ENCODE data around the gene SDF2.

The SDF2 gene

DNA sequence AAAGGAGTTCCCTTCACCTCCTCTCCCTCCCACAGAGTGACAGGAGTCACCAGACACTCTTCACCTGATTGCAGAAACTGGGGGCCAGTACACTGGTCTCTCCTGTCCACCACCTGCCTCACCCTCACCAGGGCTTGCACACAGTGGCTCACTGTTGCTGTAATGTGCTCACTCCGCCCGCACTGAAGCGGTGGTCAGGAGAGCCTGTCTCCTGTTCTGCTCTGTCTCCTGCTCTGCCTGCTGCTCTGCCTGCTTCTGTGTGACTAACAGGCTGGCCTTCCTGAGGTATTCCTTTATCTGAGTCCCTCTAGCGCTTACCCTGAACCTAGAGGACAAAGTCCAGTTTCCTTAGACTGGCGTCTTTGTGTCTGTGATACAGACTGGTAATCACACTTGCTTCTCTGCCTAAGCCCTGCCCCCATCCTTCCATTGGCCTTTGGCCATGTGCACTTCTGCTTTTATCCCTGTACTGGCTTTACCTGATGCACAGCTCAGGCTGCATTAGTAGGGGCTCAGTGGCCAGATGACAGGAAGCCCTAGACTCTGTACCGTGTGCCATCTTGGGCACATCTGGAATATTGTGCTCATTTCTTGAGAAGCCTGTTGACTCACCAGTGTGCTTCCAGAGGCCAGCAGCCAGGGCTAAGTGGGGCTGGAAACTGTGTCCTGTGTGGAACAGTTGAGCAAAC lies 36.7 kb upstream of the SDF2 start:
- FAIRE-seq: no peak
- no peak for DNase-seq (ENCODE audit: insufficient read length, low spot score)
- TF ChIP-seq CTCF (IDR thresholded peaks at IDR 0.05; ENCODE audit: insufficient read depth, missing control alignments): no peak

- TF ChIP-seq CTCF (IDR thresholded peaks at IDR 0.05; ENCODE audit: insufficient read depth, missing control alignments): no peak
- no peak for DNase-seq (ENCODE audit: insufficient read length, low spot score)
- FAIRE-seq: no peak
Observed at GRCh38 chr17:28693869-28694268, 32.2 kb upstream of the SDF2 start.

- no peak for FAIRE-seq
- DNase-seq (ENCODE audit: insufficient read length, low spot score): no peak
- TF ChIP-seq CTCF (IDR thresholded peaks at IDR 0.05; ENCODE audit: insufficient read depth, missing control alignments): no peak
Observed at GRCh38 chr17:28689011-28689410, 27.3 kb upstream of the SDF2 start.

DNA sequence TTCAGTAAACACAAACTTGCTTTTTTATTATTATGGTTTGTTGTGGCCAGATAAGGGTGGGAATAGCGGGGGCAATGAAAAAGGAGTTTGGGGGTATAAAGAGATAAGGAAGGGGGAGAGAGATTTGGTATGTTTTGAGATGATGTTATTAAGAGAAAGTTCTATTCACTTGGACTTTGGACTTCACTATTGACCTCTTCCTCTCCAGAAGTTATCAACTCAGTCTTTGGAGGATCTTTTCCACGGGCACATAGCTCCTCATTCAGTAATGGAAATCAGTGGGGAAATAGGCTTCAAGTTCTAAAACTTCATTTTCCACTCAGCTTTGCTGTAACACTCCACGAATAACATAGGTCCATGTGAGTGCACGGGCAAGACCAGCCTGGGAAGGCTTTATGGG lies 26.8 kb upstream of the SDF2 start:
- TF ChIP-seq CTCF (IDR thresholded peaks at IDR 0.05; ENCODE audit: insufficient read depth, missing control alignments): no peak
- FAIRE-seq (no peak), DNase-seq (ENCODE audit: insufficient read length, low spot score) (no peak)

GRCh38 chr17:28686296-28686695 lies 24.6 kb upstream of the SDF2 start:
- DNase-seq (ENCODE audit: insufficient read length, low spot score) (no peak), FAIRE-seq (no peak)
- no peak for TF ChIP-seq CTCF (IDR thresholded peaks at IDR 0.05; ENCODE audit: insufficient read depth, missing control alignments)

DNA sequence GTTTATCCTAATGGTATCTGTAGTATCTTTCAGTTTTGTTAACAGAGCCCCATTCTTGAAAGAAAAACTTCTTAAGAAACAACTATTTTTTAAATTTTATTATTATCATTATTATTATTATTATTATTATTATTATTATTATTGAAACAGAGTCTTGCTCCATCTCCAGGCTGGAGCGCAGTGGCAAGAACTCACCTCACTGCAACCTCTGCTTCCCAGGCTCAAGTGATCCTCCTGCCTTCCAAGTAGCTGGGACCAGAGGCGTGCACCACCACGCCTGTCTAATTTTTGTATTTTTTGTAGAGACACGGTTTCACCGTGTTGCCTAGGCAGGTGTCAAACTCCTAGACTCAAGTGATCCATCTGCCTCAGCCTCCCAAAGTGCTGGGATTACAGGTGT lies 23.7 kb upstream of the SDF2 start:
- DNase-seq (ENCODE audit: insufficient read length, low spot score): no peak
- no peak for TF ChIP-seq CTCF (IDR thresholded peaks at IDR 0.05; ENCODE audit: insufficient read depth, missing control alignments)
- FAIRE-seq: no peak

GRCh38 chr17:28684963-28685362 lies 23.3 kb upstream of the SDF2 start:
- DNase-seq (ENCODE audit: insufficient read length, low spot score) (no peak), FAIRE-seq (no peak)
- TF ChIP-seq CTCF (IDR thresholded peaks at IDR 0.05; ENCODE audit: insufficient read depth, missing control alignments): peak; percentile 58

Data from D721Med (cell line).